Body of pancreas (tissue), 4 donors: ENCODE measurements around the gene TNIP1. TPM values are rescaled to one million over a fixed set of nuclear protein-coding genes. Genes with fewer than 3 reads are reported as not detected.

Experiments used
- ATAC-seq: fragments of 150-250 bp; one replicate; pipeline ENCODE4 v1.9.1; 2016
- DNase-seq, 4 donors: peaks; one replicate each; pipeline ENCODE4 v3.0.0-alpha.2; 2019
- H3K27ac ChIP-seq, 4 donors: fragments of 200-600 bp; sonication (generic); 1 replicate in 3 of 4; 2 replicates in 1 of 4; pipeline versions ENCODE4 v1.5.1 to v1.6.1; 2016 to 2019; ENCODE audit warnings: mild to moderate bottlenecking in 1 of 4, mixed read lengths in 1 of 4, moderate library complexity in 1 of 4
- H3K27me3 ChIP-seq, 2 donors: fragments of 200-600 bp; sonication (generic); one replicate each; pipeline ENCODE4 v1.6.0; 2016; ENCODE audit warnings: mild to moderate bottlenecking in 1 of 2
- H3K36me3 ChIP-seq, 2 donors: fragments of 200-600 bp; sonication (generic); replicated peaks in 1 of 2; 2 replicates each; pipeline ENCODE4 v1.5.1; 2016; ENCODE audit warnings: low read depth in 2 of 2; ENCODE audit not compliant: insufficient read depth in 1 of 2
- H3K4me1 ChIP-seq: fragments of 200-600 bp; sonication (generic); one replicate; pipeline ENCODE4 v1.6.0; 2016
- H3K4me3 ChIP-seq, 2 donors: fragments of 200-600 bp; sonication (generic); 1 replicate in 1 of 2; 2 replicates in 1 of 2; pipeline ENCODE4 v1.5.1; 2016 to 2019
- H3K9me3 ChIP-seq, 3 donors: fragments of 200-600 bp; sonication (generic); 1 replicate in 2 of 3; 2 replicates in 1 of 3; pipeline ENCODE4 v1.5.1; 2016
- CTCF ChIP-seq, 7 experiments: fragments of 450-650 bp in 4 of 7; fragments of 200-600 bp in 3 of 7; sonication (generic) in 3 of 7; IDR thresholded peaks; one replicate each; pipeline ENCODE4 v1.5.1; 2016 to 2019; ENCODE audit warnings: antibody characterized with exemption in 7 of 7
- POLR2A ChIP-seq, 3 donors: fragments of 450-650 bp; IDR thresholded peaks; one replicate each; pipeline ENCODE4 v1.6.1; 2016; ENCODE audit warnings: antibody characterized with exemption in 3 of 3, mild to moderate bottlenecking in 2 of 3
- WGBS, 2 donors: methylation state at CpG; one replicate each; pipeline ENCODE4 v1.1.5; 2017; 5-methylcytosine and 5-hydroxymethylcytosine counted together
- intact Hi-C: fragments of 100-400 bp; cut with DNase I; formaldehyde crosslinking; loops from one replicate; pipeline ENCODE4 v1.15.1; 2023
- total RNA-seq, 2 donors: library from RNA; depleted of rRNA; stranded (reverse); fragments of >200 nt; gene quantifications; one replicate each; pipeline ENCODE4 v1.1.0, GENCODE V29; 2016

TNIP1 gene
- total RNA-seq, 2 donors from 2014 or later: 89.3 to 111 TPM

- DNase-seq (no peak), ATAC-seq (no peak)
- TF ChIP-seq CTCF (IDR thresholded peaks at IDR 0.05) (no peak), POLR2A (IDR thresholded peaks at IDR 0.05) (no peak)
- no peak overlapping the region for H3K4me3 ChIP-seq
- H3K27ac ChIP-seq: no peak overlapping the region
- intact Hi-C loops: no loop called here
- H3K27me3 ChIP-seq: no peaks in the 10 kb centered on the region
- peaks cover 19% of the 10 kb centered on the region for H3K4me1 ChIP-seq
- 84 to 93% methylated on average over 10 to 11 of the region's 11 CpGs for WGBS, 2 donors
- peaks cover 3 to 25% of the 10 kb centered on the region in 2 donors for H3K36me3 ChIP-seq
- H3K9me3 ChIP-seq: no peaks in the 10 kb centered on the region
Observed at GRCh38 chr5:151027961-151028479, 52.8 kb downstream of the TNIP1 start.

- H3K27ac ChIP-seq: peak overlapping the region in 1 of 4 donors; percentile 5
- H3K36me3 ChIP-seq: peaks cover 3 to 15% of the 10 kb centered on the region in 2 donors
- no peaks in the 10 kb centered on the region for H3K9me3 ChIP-seq
- H3K4me1 ChIP-seq: peaks cover 23% of the 10 kb centered on the region
- ATAC-seq (no peak), DNase-seq (no peak)
- intact Hi-C loops: no loop called here
- 76 to 80% methylated on average over 7 of the region's 7 CpGs for WGBS, 2 donors
- no peak overlapping the region for H3K4me3 ChIP-seq
- no peaks in the 10 kb centered on the region for H3K27me3 ChIP-seq
- TF ChIP-seq POLR2A (IDR thresholded peaks at IDR 0.05) (no peak), CTCF (IDR thresholded peaks at IDR 0.05) (no peak)
Observed at GRCh38 chr5:151026679-151027078, 54.2 kb downstream of the TNIP1 start.

- 75 to 90% methylated on average over 9 of the region's 9 CpGs for WGBS, 2 donors
- Histone ChIP-seq H3K27ac (no peak overlapping the region), H3K4me3 (no peak overlapping the region), H3K4me1 (peaks cover 26% of the 10 kb centered on the region), H3K36me3 (peaks cover 3 to 12% of the 10 kb centered on the region in 2 donors), H3K27me3 (no peaks in the 10 kb centered on the region), H3K9me3 (no peaks in the 10 kb centered on the region)
- ATAC-seq (no peak), DNase-seq (no peak)
- intact Hi-C loops: no loop called here
- TF ChIP-seq CTCF (IDR thresholded peaks at IDR 0.05) (no peak), POLR2A (IDR thresholded peaks at IDR 0.05) (no peak)
Observed at GRCh38 chr5:151026088-151026487, 54.7 kb downstream of the TNIP1 start.

- Histone ChIP-seq H3K4me3 (no peak overlapping the region), H3K9me3 (no peaks in the 10 kb centered on the region), H3K4me1 (peaks cover 32% of the 10 kb centered on the region), H3K27ac (no peak overlapping the region), H3K36me3 (peaks cover 3 to 12% of the 10 kb centered on the region in 2 donors), H3K27me3 (no peaks in the 10 kb centered on the region)
- DNase-seq (no peak), ATAC-seq (no peak)
- WGBS, 2 donors: 92 to 93% methylated on average over 7 of the region's 7 CpGs
- intact Hi-C loops: no loop called here
- no peak for TF ChIP-seq CTCF (IDR thresholded peaks at IDR 0.05)
- TF ChIP-seq POLR2A (IDR thresholded peaks at IDR 0.05): no peak
Observed at GRCh38 chr5:151025250-151025606, 55.6 kb downstream of the TNIP1 start.
